H9 (cell line): ENCODE results near the gene MICAL3. TPM values are rescaled to one million over a fixed set of nuclear protein-coding genes. Genes with fewer than 3 reads are reported as not detected.

Experiments used
- DNase-seq: peaks from one replicate; pipeline ENCODE4 v3.0.0-alpha.2; 2017
- H2AFZ ChIP-seq: one replicate; pipeline ENCODE4 v1.6.1; 2013; ENCODE audit warnings: mild to moderate bottlenecking, low read length, control low read depth, moderate library complexity
- H2AK5ac ChIP-seq: 2 replicates; pipeline ENCODE4 v1.6.1; 2013; ENCODE audit warnings: low read length, control low read depth, mixed read lengths; ENCODE audit not compliant: insufficient read length
- H2BK120ac ChIP-seq: one replicate; pipeline ENCODE4 v1.6.1; 2013; ENCODE audit warnings: low read depth, mild to moderate bottlenecking, low read length, control low read depth, inconsistent platforms; ENCODE audit not compliant: poor library complexity, severe bottlenecking
- H2BK12ac ChIP-seq: 2 replicates; pipeline ENCODE4 v1.6.1; 2013; ENCODE audit warnings: low read length, control low read depth, mixed read lengths, low read depth; ENCODE audit not compliant: insufficient read length
- H2BK15ac ChIP-seq: 2 replicates; pipeline ENCODE4 v1.6.1; 2013; ENCODE audit warnings: low read depth, low read length, control low read depth
- H2BK20ac ChIP-seq: one replicate; pipeline ENCODE4 v1.6.1; 2013; ENCODE audit warnings: low read depth, mild to moderate bottlenecking, low read length, control low read depth, inconsistent platforms; ENCODE audit not compliant: poor library complexity, severe bottlenecking
- H2BK5ac ChIP-seq: 2 replicates; pipeline ENCODE4 v1.6.1; 2013; ENCODE audit warnings: low read length, control low read depth, mixed read lengths; ENCODE audit not compliant: insufficient read length
- H3K14ac ChIP-seq: 2 replicates; pipeline ENCODE4 v1.6.1; 2013; ENCODE audit warnings: low read length, control low read depth; ENCODE audit not compliant: insufficient read depth
- H3K18ac ChIP-seq: 2 replicates; pipeline ENCODE4 v1.6.1; 2013; ENCODE audit warnings: low read depth, mild to moderate bottlenecking, mixed read lengths, low read length, control low read depth; ENCODE audit not compliant: insufficient read length
- H3K23ac ChIP-seq: 2 replicates; pipeline ENCODE4 v1.6.1; 2013; ENCODE audit warnings: low read length, control low read depth, mixed read lengths, low read depth; ENCODE audit not compliant: insufficient read length
- H3K23me2 ChIP-seq: 2 replicates; pipeline ENCODE4 v1.6.1; 2013; ENCODE audit warnings: low read depth, mild to moderate bottlenecking, mixed read lengths, low read length, control low read depth; ENCODE audit not compliant: insufficient read length, poor library complexity, severe bottlenecking
- H3K27ac ChIP-seq: 2 replicates; pipeline ENCODE4 v1.5.1; 2013; ENCODE audit warnings: low read length, control low read depth, mixed read lengths, low read depth; ENCODE audit not compliant: insufficient read length
- H3K27me3 ChIP-seq: 2 replicates; pipeline ENCODE4 v1.6.1; 2013; ENCODE audit warnings: low read length, control low read depth, inconsistent platforms; ENCODE audit not compliant: insufficient read depth
- H3K4ac ChIP-seq: 2 replicates; pipeline ENCODE4 v1.6.1; 2013; ENCODE audit warnings: low read depth, mild to moderate bottlenecking, control low read depth, inconsistent platforms, low read length, moderate library complexity
- H3K4me1 ChIP-seq: 2 replicates; pipeline ENCODE4 v1.6.1; 2013; ENCODE audit warnings: low read length, control low read depth, inconsistent platforms; ENCODE audit not compliant: insufficient read depth
- H3K4me2 ChIP-seq: 2 replicates; pipeline ENCODE4 v1.6.1; 2013; ENCODE audit warnings: low read length, control low read depth, mixed read lengths; ENCODE audit not compliant: insufficient read length, insufficient read depth
- H3K56ac ChIP-seq: 2 replicates; pipeline ENCODE4 v1.6.1; 2013; ENCODE audit warnings: low read depth, mild to moderate bottlenecking, mixed read lengths, low read length, control low read depth; ENCODE audit not compliant: insufficient read length
- H3K79me1 ChIP-seq: 2 replicates; pipeline ENCODE4 v1.6.1; 2013; ENCODE audit warnings: low read depth, mild to moderate bottlenecking, moderate library complexity, low read length, control low read depth, inconsistent platforms; ENCODE audit not compliant: insufficient read depth, poor library complexity, severe bottlenecking
- H3K79me2 ChIP-seq: 2 replicates; pipeline ENCODE4 v1.6.1; 2013; ENCODE audit warnings: low read length, control low read depth, inconsistent platforms; ENCODE audit not compliant: insufficient read depth
- H3K9ac ChIP-seq: 2 replicates; pipeline ENCODE4 v1.6.1; 2013; ENCODE audit warnings: low read length, control low read depth, mixed read lengths; ENCODE audit not compliant: insufficient read length; ENCODE audit errors: extremely low read depth
- H3K9me3 ChIP-seq: one replicate; pipeline ENCODE4 v1.6.1; 2013; ENCODE audit warnings: low read depth, low read length, inconsistent platforms; ENCODE audit not compliant: control insufficient read depth
- H3T11ph ChIP-seq: one replicate; pipeline ENCODE4 v1.6.1; 2013; ENCODE audit warnings: mild to moderate bottlenecking, low read length, control low read depth, inconsistent platforms
- H4K20me1 ChIP-seq: one replicate; pipeline ENCODE4 v1.6.1; 2013; ENCODE audit not compliant: control insufficient read depth, insufficient read length, insufficient read depth
- H4K5ac ChIP-seq: 2 replicates; pipeline ENCODE4 v1.6.1; 2013; ENCODE audit warnings: low read depth, mild to moderate bottlenecking, mixed read lengths, low read length, control low read depth; ENCODE audit not compliant: insufficient read length
- H4K8ac ChIP-seq: replicated peaks from 2 replicates; pipeline ENCODE4 v1.6.1; 2013; ENCODE audit warnings: low read length, control low read depth, mixed read lengths, low read depth; ENCODE audit not compliant: insufficient read length
- H4K91ac ChIP-seq: 2 replicates; pipeline ENCODE4 v1.6.1; 2013; ENCODE audit warnings: low read depth, mild to moderate bottlenecking, moderate library complexity, mixed read lengths, low read length, control low read depth; ENCODE audit not compliant: insufficient read length
- H3K27ac Mint-ChIP-seq, 3 experiments: 2 replicates in 2 of 3; 3 replicates in 1 of 3; pipeline ENCODE4 v1.8.0; 2020 to 2021; ENCODE audit warnings: mixed read lengths in 3 of 3, mild to moderate bottlenecking in 1 of 3, moderate library complexity in 1 of 3
- H3K27me3 Mint-ChIP-seq: 2 replicates; pipeline ENCODE4 v1.8.0; 2021; ENCODE audit warnings: low read depth, mild to moderate bottlenecking, moderate library complexity, mixed read lengths
- H3K36me3 Mint-ChIP-seq, 3 experiments: 2 replicates in 2 of 3; 3 replicates in 1 of 3; pipeline ENCODE4 v1.8.0; 2020 to 2021; ENCODE audit warnings: low read depth in 3 of 3, mixed read lengths in 3 of 3; ENCODE audit not compliant: insufficient read depth in 1 of 3
- H3K4me1 Mint-ChIP-seq, 2 experiments: 2 replicates each; pipeline ENCODE4 v1.8.0; 2020; ENCODE audit warnings: mixed read lengths in 2 of 2
- H3K4me3 Mint-ChIP-seq, 2 experiments: 2 replicates in 1 of 2; 3 replicates in 1 of 2; pipeline ENCODE4 v1.8.0; 2020 to 2021; ENCODE audit warnings: mild to moderate bottlenecking in 2 of 2, mixed read lengths in 2 of 2, moderate library complexity in 1 of 2
- H3K9me3 Mint-ChIP-seq, 2 experiments: 2 replicates in 1 of 2; 3 replicates in 1 of 2; pipeline ENCODE4 v1.8.0; 2020; ENCODE audit warnings: mild to moderate bottlenecking in 2 of 2, mixed read lengths in 2 of 2, moderate library complexity in 1 of 2
- WGBS: extraction: QIAGEN DNeasy Blood & Tissue Kit; methylation state at CpG from one replicate; pipeline ENCODE4 v1.1.7; 2013; ENCODE audit warnings: missing lambda C conversion rate, low lambda C conversion rate, mixed read lengths; ENCODE audit not compliant: insufficient read length; ENCODE audit errors: extremely low coverage; 5-methylcytosine and 5-hydroxymethylcytosine counted together
- total RNA-seq: library from RNA; stranded (reverse); gene quantifications from 2 replicates; pipeline ENCODE4 v1.2.1, GENCODE V29; 2021
- TF ChIP-seq, protein P1 (sequence below): fragments of 200-600 bp; sonication (generic); conservative IDR thresholded peaks from 3 replicates; pipeline ENCODE4 v1.8.0; 2021; ENCODE audit warnings: antibody characterized with exemption, mild to moderate bottlenecking

MICAL3 gene
- total RNA-seq, 1 experiment from 2014 or later = 50.2 TPM

DNA sequence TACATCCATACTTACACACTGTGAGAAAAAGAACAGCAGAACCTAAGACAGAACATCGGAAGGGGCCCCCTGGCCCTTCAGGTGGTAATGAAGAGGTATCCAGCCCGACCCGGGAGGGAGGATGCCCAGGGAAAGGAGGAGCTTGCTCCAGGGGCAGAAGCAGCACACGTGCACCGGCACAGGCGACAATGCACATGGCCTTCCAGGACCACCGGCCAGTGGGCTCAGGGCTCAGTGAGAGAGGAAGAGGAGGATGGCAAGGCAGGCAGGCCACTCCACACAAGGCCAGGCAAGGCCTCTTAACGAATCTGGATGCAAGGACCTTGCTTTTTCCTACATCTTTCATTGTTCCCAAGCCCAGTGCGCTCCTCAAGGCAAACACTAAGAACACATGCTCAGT, 52.6 kb downstream of the MICAL3 start:
- Histone ChIP-seq H3K14ac (no peak overlapping the region), H3K79me2 (peaks cover 9% of the 10 kb centered on the region; the same call in 1 of the 2 replicates), H2BK20ac (no peak overlapping the region), H2AK5ac (no peak overlapping the region), H2BK15ac (no peak overlapping the region), H3K27ac (no peak overlapping the region), H3K27me3 (no peaks in the 10 kb centered on the region), H4K5ac (no peak overlapping the region), H3K9ac (no peak overlapping the region), H3K23me2 (no peaks in the 10 kb centered on the region), H2AFZ (no peak overlapping the region), H3K18ac (no peak overlapping the region), H3K9me3 (no peaks in the 10 kb centered on the region), H4K8ac (no peak overlapping the region), H2BK120ac (no peak overlapping the region), H3K23ac (no peak overlapping the region), H4K91ac (no peak overlapping the region), H3K4me2 (no peak overlapping the region), H3T11ph (no peak overlapping the region), H3K4me1 (peaks cover 2% of the 10 kb centered on the region; the same call in 1 of the 2 replicates), H3K79me1 (no peaks in the 10 kb centered on the region), H3K4ac (no peak overlapping the region), H3K56ac (no peak overlapping the region), H2BK12ac (no peak overlapping the region), H4K20me1 (no peaks in the 10 kb centered on the region), H2BK5ac (no peak overlapping the region)
- Mint-ChIP-seq H3K27ac (peak overlapping the region; percentile 51 to 69 (median 59); a peak in 5 of 7 replicates), H3K36me3 (peaks cover 0 to 11% (median 9%) of the 10 kb centered on the region in 3 experiments; a peak in 3 of 7 replicates), H3K4me1 (peaks cover 29 to 39% of the 10 kb centered on the region in 2 experiments), H3K4me3 (no peak overlapping the region), H3K9me3 (no peaks in the 10 kb centered on the region), H3K27me3 (no peaks in the 10 kb centered on the region)
- WGBS = no CpG with 5 or more reads among the region's 9 CpGs
- TF ChIP-seq, protein P1, sequence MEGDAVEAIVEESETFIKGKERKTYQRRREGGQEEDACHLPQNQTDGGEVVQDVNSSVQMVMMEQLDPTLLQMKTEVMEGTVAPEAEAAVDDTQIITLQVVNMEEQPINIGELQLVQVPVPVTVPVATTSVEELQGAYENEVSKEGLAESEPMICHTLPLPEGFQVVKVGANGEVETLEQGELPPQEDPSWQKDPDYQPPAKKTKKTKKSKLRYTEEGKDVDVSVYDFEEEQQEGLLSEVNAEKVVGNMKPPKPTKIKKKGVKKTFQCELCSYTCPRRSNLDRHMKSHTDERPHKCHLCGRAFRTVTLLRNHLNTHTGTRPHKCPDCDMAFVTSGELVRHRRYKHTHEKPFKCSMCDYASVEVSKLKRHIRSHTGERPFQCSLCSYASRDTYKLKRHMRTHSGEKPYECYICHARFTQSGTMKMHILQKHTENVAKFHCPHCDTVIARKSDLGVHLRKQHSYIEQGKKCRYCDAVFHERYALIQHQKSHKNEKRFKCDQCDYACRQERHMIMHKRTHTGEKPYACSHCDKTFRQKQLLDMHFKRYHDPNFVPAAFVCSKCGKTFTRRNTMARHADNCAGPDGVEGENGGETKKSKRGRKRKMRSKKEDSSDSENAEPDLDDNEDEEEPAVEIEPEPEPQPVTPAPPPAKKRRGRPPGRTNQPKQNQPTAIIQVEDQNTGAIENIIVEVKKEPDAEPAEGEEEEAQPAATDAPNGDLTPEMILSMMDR = no peak
- no peak for DNase-seq
